ENCODE results near the gene MTFR2. TPM values are rescaled to one million over a fixed set of nuclear protein-coding genes. Genes with fewer than 3 reads are reported as not detected.

The MTFR2 gene
- total and polyA plus RNA-seq, 2 of the 13 experiments (the other 11 are each of a cell fraction or from before 2014, with no cell fraction given), result 6.7 to 10.7 TPM

- TF ChIP-seq ATF4 (CRISPR knock-in tag; IDR thresholded peaks at IDR 0.05), result peak in 1 of 2 experiments; percentile 57; a peak in 1 of 4 replicates
- TF ChIP-seq ETS1 (CRISPR knock-in tag; IDR thresholded peaks at IDR 0.05), result no peak
- TF ChIP-seq CAMTA2 (CRISPR knock-in tag; IDR thresholded peaks at IDR 0.05; ENCODE audit: borderline replicate concordance), result no peak
- TF ChIP-seq MTA3 (CRISPR knock-in tag; IDR thresholded peaks at IDR 0.05), result no peak
- TF ChIP-seq TEAD2 (CRISPR knock-in tag; IDR thresholded peaks at IDR 0.05), result no peak
- TF ChIP-seq TARDBP (CRISPR knock-in tag; IDR thresholded peaks at IDR 0.05), result peak; percentile 21; the same call in 1 of the 2 replicates
- peak; percentile 7; the same call in 1 of the 2 replicates for TF ChIP-seq PHF8 (CRISPR knock-in tag; IDR thresholded peaks at IDR 0.05)
- peak; percentile 17; the same call in 1 of the 2 replicates for TF ChIP-seq REPIN1 (CRISPR knock-in tag; IDR thresholded peaks at IDR 0.05; ENCODE audit: borderline replicate concordance, low read depth)
- 0 out of 2 replicates have a peak, but pooled peaks have one; percentile 52 for TF ChIP-seq ZNF761 (CRISPR knock-in tag; conservative IDR thresholded peaks at IDR 0.05)
- TF ChIP-seq HES4 (CRISPR knock-in tag; IDR thresholded peaks at IDR 0.05; ENCODE audit: borderline replicate concordance), result no peak
- TF ChIP-seq MAFF (IDR thresholded peaks at IDR 0.05; ENCODE audit: low read depth, low read length), result no peak
- TF ChIP-seq TEAD3 (CRISPR knock-in tag; optimal IDR thresholded peaks at IDR 0.05; ENCODE audit: borderline replicate concordance), result peak; percentile 64
- no peak for TF ChIP-seq KDM5A (IDR thresholded peaks at IDR 0.05; ENCODE audit: borderline replicate concordance, low read length)
- no peak for TF ChIP-seq ZNF33A (CRISPR knock-in tag; IDR thresholded peaks at IDR 0.05; ENCODE audit: borderline replicate concordance)
- 0 out of 2 replicates have a peak, but pooled peaks have one; percentile 26 for TF ChIP-seq KAT7 (CRISPR knock-in tag; IDR thresholded peaks at IDR 0.05; ENCODE audit: borderline replicate concordance)
- TF ChIP-seq AHDC1 (CRISPR knock-in tag; IDR thresholded peaks at IDR 0.05; ENCODE audit: borderline replicate concordance), result 0 out of 2 replicates have a peak, but pooled peaks have one; percentile 70
- TF ChIP-seq ZBTB25 (CRISPR knock-in tag; IDR thresholded peaks at IDR 0.05), result 0 out of 2 replicates have a peak, but pooled peaks have one; percentile 15
- TF ChIP-seq, protein P1, sequence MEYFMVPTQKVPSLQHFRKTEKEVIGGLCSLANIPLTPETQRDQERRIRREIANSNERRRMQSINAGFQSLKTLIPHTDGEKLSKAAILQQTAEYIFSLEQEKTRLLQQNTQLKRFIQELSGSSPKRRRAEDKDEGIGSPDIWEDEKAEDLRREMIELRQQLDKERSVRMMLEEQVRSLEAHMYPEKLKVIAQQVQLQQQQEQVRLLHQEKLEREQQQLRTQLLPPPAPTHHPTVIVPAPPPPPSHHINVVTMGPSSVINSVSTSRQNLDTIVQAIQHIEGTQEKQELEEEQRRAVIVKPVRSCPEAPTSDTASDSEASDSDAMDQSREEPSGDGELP (IDR thresholded peaks at IDR 0.05; ENCODE audit: borderline replicate concordance, low read depth), result peak; percentile 10; the same call in 1 of the 2 replicates
- 0 out of 2 replicates have a peak, but pooled peaks have one; percentile 16 for TF ChIP-seq SMAD3 (CRISPR knock-in tag; IDR thresholded peaks at IDR 0.05)
These were observed 23.3 kb downstream of the MTFR2 start (continued) for GRCh38 chr6:136226674-136227377.

Data from HepG2 (cell line).